ENCODE results near the gene WIPF3. TPM values are rescaled to one million over a fixed set of nuclear protein-coding genes. Genes with fewer than 3 reads are reported as not detected.

The WIPF3 gene
- total and polyA plus RNA-seq, 7 experiments from 2014 or later: 0.08 TPM; not detected in 6

- CTCF ChIA-PET: no interaction called here
- H3K4me3 Mint-ChIP-seq: peak overlapping the region in 6 of 10 donors; percentile 39 to 75 (median 70)
- intact Hi-C loops (cut with micrococcal nuclease): no loop called here
- peaks cover 0 to 23% (median 14%) of the 10 kb centered on the region in 7 donors for H3K4me1 Mint-ChIP-seq
- H3K36me3 Mint-ChIP-seq: no peaks in the 10 kb centered on the region
- no peaks in the 10 kb centered on the region for H3K9me3 ChIP-seq (ENCODE audit: control insufficient read depth in 2 of 3, low read length in 3 of 3)
- POLR2A ChIA-PET: no interaction called here
- no peaks in the 10 kb centered on the region for H3K9me3 Mint-ChIP-seq
- peaks cover 0 to 30% (median 20%) of the 10 kb centered on the region in 5 donors for H3K27me3 Mint-ChIP-seq
- ATAC-seq (no peak), DNase-seq (no peak)
- H3K4me3 ChIP-seq (ENCODE audit: low read length): no peak overlapping the region
- H3K4me1 ChIP-seq (ENCODE audit: control insufficient read depth in 2 of 2, insufficient read depth in 2 of 2, low read length in 2 of 2): peaks cover 0 to 6% of the 10 kb centered on the region in 2 donors
- H3K36me3 ChIP-seq (ENCODE audit: control insufficient read depth in 2 of 3, insufficient read depth in 3 of 3, low read length in 3 of 3): no peaks in the 10 kb centered on the region
- no peaks in the 10 kb centered on the region for H3K27me3 ChIP-seq (ENCODE audit: control insufficient read depth in 2 of 2, insufficient read depth in 2 of 2, low read length in 2 of 2)
- no peak overlapping the region for H3K27ac ChIP-seq (ENCODE audit: low read depth, low read length)
- H3K27ac Mint-ChIP-seq: no peak overlapping the region
Observed at GRCh38 chr7:29882481-29882880, 76.2 kb downstream of the WIPF3 start.

- peaks cover 0 to 24% (median 14%) of the 10 kb centered on the region in 5 donors for H3K27me3 Mint-ChIP-seq
- no peak overlapping the region for H3K27ac ChIP-seq (ENCODE audit: low read depth, low read length)
- peaks cover 0 to 21% (median 14%) of the 10 kb centered on the region in 7 donors for H3K4me1 Mint-ChIP-seq
- no peak for ATAC-seq
- H3K36me3 Mint-ChIP-seq: no peaks in the 10 kb centered on the region
- peak overlapping the region in 9 of 10 donors; percentile 15 to 75 (median 66) for H3K4me3 Mint-ChIP-seq
- no peaks in the 10 kb centered on the region for H3K27me3 ChIP-seq (ENCODE audit: control insufficient read depth in 2 of 2, insufficient read depth in 2 of 2, low read length in 2 of 2)
- H3K27ac Mint-ChIP-seq: no peak overlapping the region
- H3K9me3 Mint-ChIP-seq: no peaks in the 10 kb centered on the region
- DNase-seq: no peak
- H3K9me3 ChIP-seq (ENCODE audit: control insufficient read depth in 2 of 3, low read length in 3 of 3): no peaks in the 10 kb centered on the region
- ChIA-PET CTCF (no interaction called here), POLR2A (no interaction called here)
- H3K4me1 ChIP-seq (ENCODE audit: control insufficient read depth in 2 of 2, insufficient read depth in 2 of 2, low read length in 2 of 2): peaks cover 0 to 6% of the 10 kb centered on the region in 2 donors
- intact Hi-C loops (cut with micrococcal nuclease): no loop called here
- no peaks in the 10 kb centered on the region for H3K36me3 ChIP-seq (ENCODE audit: control insufficient read depth in 2 of 3, insufficient read depth in 3 of 3, low read length in 3 of 3)
- H3K4me3 ChIP-seq (ENCODE audit: low read length): no peak overlapping the region
Observed at GRCh38 chr7:29883462-29884398, 77.4 kb downstream of the WIPF3 start.

- DNase-seq (peak in 2 of 9 donors; percentile 8 to 12), ATAC-seq (no peak)
- Mint-ChIP-seq H3K27ac (no peak overlapping the region), H3K9me3 (no peaks in the 10 kb centered on the region), H3K27me3 (peaks cover 0 to 24% (median 12%) of the 10 kb centered on the region in 5 donors), H3K4me1 (peaks cover 0 to 21% (median 14%) of the 10 kb centered on the region in 7 donors), H3K36me3 (no peaks in the 10 kb centered on the region), H3K4me3 (peak overlapping the region in 9 of 10 donors; percentile 14 to 73 (median 37))
- H3K27ac ChIP-seq (ENCODE audit: low read depth, low read length): no peak overlapping the region
- ChIA-PET POLR2A (no interaction called here), CTCF (no interaction called here)
- H3K4me1 ChIP-seq (ENCODE audit: control insufficient read depth in 2 of 2, insufficient read depth in 2 of 2, low read length in 2 of 2): peaks cover 0 to 6% of the 10 kb centered on the region in 2 donors
- no peaks in the 10 kb centered on the region for H3K36me3 ChIP-seq (ENCODE audit: control insufficient read depth in 2 of 3, insufficient read depth in 3 of 3, low read length in 3 of 3)
- intact Hi-C loops (cut with micrococcal nuclease): no loop called here
- H3K4me3 ChIP-seq (ENCODE audit: low read length): no peak overlapping the region
- H3K27me3 ChIP-seq (ENCODE audit: control insufficient read depth in 2 of 2, insufficient read depth in 2 of 2, low read length in 2 of 2): no peaks in the 10 kb centered on the region
- no peaks in the 10 kb centered on the region for H3K9me3 ChIP-seq (ENCODE audit: control insufficient read depth in 2 of 3, low read length in 3 of 3)
Observed at GRCh38 chr7:29884399-29885272, 78.3 kb downstream of the WIPF3 start.

DNA sequence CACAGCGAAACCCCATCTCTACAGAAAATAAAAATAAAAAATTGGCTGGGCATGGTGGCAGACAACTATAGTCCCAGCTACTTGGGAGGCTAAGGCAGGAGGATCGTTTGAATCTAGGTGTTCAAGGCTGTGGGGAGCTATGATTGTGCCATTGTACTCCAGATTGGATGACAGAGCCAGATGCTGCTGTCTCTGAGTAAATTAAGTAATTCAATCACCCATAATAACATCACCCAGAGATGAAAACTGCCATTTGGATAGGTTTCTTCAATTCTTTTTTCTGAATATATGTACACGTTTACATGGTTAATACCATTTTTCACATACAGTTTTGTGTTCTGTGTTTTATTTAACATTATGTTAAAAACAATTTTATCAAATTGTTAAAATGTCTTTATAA is 79.3 kb downstream of the WIPF3 start:
- Histone ChIP-seq H3K27ac (ENCODE audit: low read depth, low read length) (no peak overlapping the region), H3K4me1 (ENCODE audit: control insufficient read depth in 2 of 2, insufficient read depth in 2 of 2, low read length in 2 of 2) (peaks cover 0 to 6% of the 10 kb centered on the region in 2 donors), H3K27me3 (ENCODE audit: control insufficient read depth in 2 of 2, insufficient read depth in 2 of 2, low read length in 2 of 2) (no peaks in the 10 kb centered on the region), H3K9me3 (ENCODE audit: control insufficient read depth in 2 of 3, low read length in 3 of 3) (no peaks in the 10 kb centered on the region), H3K4me3 (ENCODE audit: low read length) (no peak overlapping the region), H3K36me3 (ENCODE audit: control insufficient read depth in 2 of 3, insufficient read depth in 3 of 3, low read length in 3 of 3) (no peaks in the 10 kb centered on the region)
- H3K4me3 Mint-ChIP-seq: no peak overlapping the region
- no peak overlapping the region for H3K27ac Mint-ChIP-seq
- POLR2A ChIA-PET: no interaction called here
- CTCF ChIA-PET: no interaction called here
- no peaks in the 10 kb centered on the region for H3K36me3 Mint-ChIP-seq
- intact Hi-C loops (cut with micrococcal nuclease): no loop called here
- H3K27me3 Mint-ChIP-seq: peaks cover 0 to 24% (median 12%) of the 10 kb centered on the region in 5 donors
- no peak for DNase-seq
- ATAC-seq: no peak
- H3K9me3 Mint-ChIP-seq: no peaks in the 10 kb centered on the region
- peaks cover 0 to 21% (median 14%) of the 10 kb centered on the region in 7 donors for H3K4me1 Mint-ChIP-seq

DNA sequence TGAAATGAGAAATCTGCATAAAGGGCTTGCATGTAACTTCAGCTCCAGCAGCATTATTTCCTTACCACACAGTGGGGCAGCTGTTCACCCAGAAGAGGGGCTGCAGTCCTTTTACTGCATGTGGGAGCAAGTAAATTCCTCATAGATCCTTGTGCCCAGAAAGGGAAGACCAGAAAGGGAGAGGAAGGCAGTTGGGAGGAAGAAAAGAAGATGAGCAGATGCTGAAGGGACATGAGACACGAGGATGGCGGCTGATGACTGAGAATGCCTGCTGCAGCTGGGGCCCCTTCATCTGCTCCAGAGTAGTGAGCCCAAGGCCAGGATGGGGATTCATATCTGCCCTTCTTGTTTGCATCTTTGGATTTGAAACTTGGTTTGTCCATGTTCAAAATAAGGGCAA is 80.5 kb downstream of the WIPF3 start:
- Histone ChIP-seq H3K27me3 (ENCODE audit: control insufficient read depth in 2 of 2, insufficient read depth in 2 of 2, low read length in 2 of 2) (no peaks in the 10 kb centered on the region), H3K4me3 (ENCODE audit: low read length) (no peak overlapping the region), H3K4me1 (ENCODE audit: control insufficient read depth in 2 of 2, insufficient read depth in 2 of 2, low read length in 2 of 2) (peaks cover 0 to 6% of the 10 kb centered on the region in 2 donors), H3K9me3 (ENCODE audit: control insufficient read depth in 2 of 3, low read length in 3 of 3) (no peaks in the 10 kb centered on the region), H3K36me3 (ENCODE audit: control insufficient read depth in 2 of 3, insufficient read depth in 3 of 3, low read length in 3 of 3) (no peaks in the 10 kb centered on the region), H3K27ac (ENCODE audit: low read depth, low read length) (no peak overlapping the region)
- intact Hi-C loops (cut with micrococcal nuclease): no loop called here
- ATAC-seq (no peak), DNase-seq (no peak)
- H3K27ac Mint-ChIP-seq: no peak overlapping the region
- ChIA-PET CTCF (no interaction called here), POLR2A (no interaction called here)
- no peak overlapping the region for H3K4me3 Mint-ChIP-seq
- H3K27me3 Mint-ChIP-seq: peaks cover 0 to 20% (median 10%) of the 10 kb centered on the region in 5 donors
- no peaks in the 10 kb centered on the region for H3K36me3 Mint-ChIP-seq
- H3K4me1 Mint-ChIP-seq: peaks cover 0 to 21% (median 14%) of the 10 kb centered on the region in 7 donors
- no peaks in the 10 kb centered on the region for H3K9me3 Mint-ChIP-seq

GRCh38 chr7:29888006-29888405 is 81.7 kb downstream of the WIPF3 start:
- H3K27ac Mint-ChIP-seq: no peak overlapping the region
- no peaks in the 10 kb centered on the region for H3K9me3 Mint-ChIP-seq
- peaks cover 0 to 14% (median 9%) of the 10 kb centered on the region in 7 donors for H3K4me1 Mint-ChIP-seq
- H3K27me3 Mint-ChIP-seq: peaks cover 0 to 17% (median 5%) of the 10 kb centered on the region in 5 donors
- H3K27me3 ChIP-seq (ENCODE audit: control insufficient read depth in 2 of 2, insufficient read depth in 2 of 2, low read length in 2 of 2): no peaks in the 10 kb centered on the region
- H3K4me1 ChIP-seq (ENCODE audit: control insufficient read depth in 2 of 2, insufficient read depth in 2 of 2, low read length in 2 of 2): peaks cover 0 to 6% of the 10 kb centered on the region in 2 donors
- no peaks in the 10 kb centered on the region for H3K9me3 ChIP-seq (ENCODE audit: control insufficient read depth in 2 of 3, low read length in 3 of 3)
- no peak overlapping the region for H3K4me3 ChIP-seq (ENCODE audit: low read length)
- no peak overlapping the region for H3K27ac ChIP-seq (ENCODE audit: low read depth, low read length)
- intact Hi-C loops (cut with micrococcal nuclease): no loop called here
- POLR2A ChIA-PET: no interaction called here
- CTCF ChIA-PET: no interaction called here
- ATAC-seq: no peak
- H3K36me3 Mint-ChIP-seq: no peaks in the 10 kb centered on the region
- H3K4me3 Mint-ChIP-seq: no peak overlapping the region
- no peaks in the 10 kb centered on the region for H3K36me3 ChIP-seq (ENCODE audit: control insufficient read depth in 2 of 3, insufficient read depth in 3 of 3, low read length in 3 of 3)
- no peak for DNase-seq

All from naive thymus-derived CD4-positive, alpha-beta T cell (primary cell).